NB4 (cell line): ENCODE measurements around the gene TUBA8.
"Not testable (repeated sequence)": the region's sequence is repeated elsewhere in the genome, so short reads cannot be mapped to it uniquely, and the experiment has no call there.

Source experiments
- DNase-seq: peaks from one replicate; pipeline ENCODE4 v3.0.0; 2010; ENCODE audit warnings: low read depth
- H3K4me3 ChIP-seq: one replicate; pipeline ENCODE4 v1.5.1; 2011; ENCODE audit warnings: mild to moderate bottlenecking, low read depth, low read length, moderate library complexity
- CTCF ChIP-seq: IDR thresholded peaks from one replicate; pipeline ENCODE4 v1.5.1; 2012; ENCODE audit warnings: low read depth, low read length
- MAX ChIP-seq: IDR thresholded peaks from 2 replicates; pipeline ENCODE4 v1.6.1; 2011; ENCODE audit warnings: low read depth, low read length
- MYC ChIP-seq: IDR thresholded peaks from 2 replicates; pipeline ENCODE4 v1.6.1; 2011; ENCODE audit warnings: low read depth, low read length
- POLR2A ChIP-seq: IDR thresholded peaks from 2 replicates; pipeline ENCODE4 v1.6.1; 2011; ENCODE audit warnings: mild to moderate bottlenecking; ENCODE audit not compliant: insufficient read length; ENCODE audit errors: extremely low read depth

The TUBA8 gene

GRCh38 chr22:18130018-18130417 is 19.4 kb downstream of the TUBA8 start:
- no peak overlapping the region for H3K4me3 ChIP-seq
- no peak for DNase-seq
- no peak for TF ChIP-seq POLR2A
- TF ChIP-seq CTCF, result no peak
- TF ChIP-seq MAX, result no peak
- no peak for TF ChIP-seq MYC

GRCh38 chr22:18130699-18131429 is 20.3 kb downstream of the TUBA8 start:
- no peak for DNase-seq
- TF ChIP-seq MYC, result no peak
- TF ChIP-seq MAX, result no peak
- no peak for TF ChIP-seq POLR2A
- TF ChIP-seq CTCF, result no peak
- no peak overlapping the region for H3K4me3 ChIP-seq

- no peak overlapping the region for H3K4me3 ChIP-seq
- no peak for TF ChIP-seq CTCF
- DNase-seq, result no peak
These were observed 22.8 kb downstream of the TUBA8 start for GRCh38 chr22:18133452-18133851.

- no peak for TF ChIP-seq POLR2A
- no peak for TF ChIP-seq CTCF
- no peak for TF ChIP-seq MAX
- TF ChIP-seq MYC, result no peak
- no peak for DNase-seq
- H3K4me3 ChIP-seq, result no peak overlapping the region
These were observed 26.1 kb downstream of the TUBA8 start for GRCh38 chr22:18136563-18137320.

GRCh38 chr22:18141004-18141403 is 30.4 kb downstream of the TUBA8 start:
- not testable (repeated sequence) for DNase-seq, H3K4me3 ChIP-seq

- H3K4me3 ChIP-seq, result no peak overlapping the region
- no peak for DNase-seq
- TF ChIP-seq POLR2A, result no peak
- TF ChIP-seq MYC, result no peak
- no peak for TF ChIP-seq CTCF
- no peak for TF ChIP-seq MAX
These were observed 33.5 kb downstream of the TUBA8 start for GRCh38 chr22:18144105-18144504.
